ENCODE measurements around the gene IGSF3.
"Not testable (repeated sequence)": the region's sequence is repeated elsewhere in the genome, so short reads cannot be mapped to it uniquely, and the experiment has no call there.

DNA sequence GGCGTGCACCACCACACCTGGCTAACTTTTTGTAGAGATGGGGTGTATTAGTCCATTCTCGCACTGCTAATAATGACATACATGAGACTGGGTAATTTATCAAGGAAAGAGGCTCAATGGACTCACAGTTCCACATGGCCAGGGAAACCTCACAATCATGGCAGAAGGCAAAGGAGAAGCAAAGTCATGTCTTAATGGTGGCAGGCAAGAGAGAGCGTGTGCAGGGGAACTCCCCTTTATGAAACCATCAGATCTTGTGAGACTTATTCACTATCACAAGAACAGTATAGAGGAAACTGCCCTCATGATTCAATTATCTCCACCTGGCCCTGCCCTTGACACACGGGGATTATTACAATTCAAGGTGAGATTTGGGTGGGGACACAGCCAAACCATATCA, 105.1 kb downstream of the IGSF3 start:
- TF ChIP-seq SUZ12 (IDR thresholded peaks at IDR 0.05; ENCODE audit: unreplicated experiment); EZH2 (IDR thresholded peaks at IDR 0.05; ENCODE audit: borderline replicate concordance, control insufficient read depth, low read depth, low read length); NFXL1 (IDR thresholded peaks at IDR 0.05; ENCODE audit: borderline replicate concordance); NR2F1 (conservative IDR thresholded peaks at IDR 0.05); POLR2A (IDR thresholded peaks at IDR 0.05; ENCODE audit: low read depth, low read length); NR2C1 (IDR thresholded peaks at IDR 0.05); MYC (IDR thresholded peaks at IDR 0.05; ENCODE audit: insufficient read depth, insufficient read length, insufficient replicate concordance, low read length, severe bottlenecking); SRF (IDR thresholded peaks at IDR 0.05; ENCODE audit: low read depth in 2 of 2, low read length in 2 of 2); TAF1 (IDR thresholded peaks at IDR 0.05; ENCODE audit: borderline replicate concordance, low read depth, low read length); PML (IDR thresholded peaks at IDR 0.05; ENCODE audit: low read length): not testable (repeated sequence)
- TF ChIP-seq, protein P1, sequence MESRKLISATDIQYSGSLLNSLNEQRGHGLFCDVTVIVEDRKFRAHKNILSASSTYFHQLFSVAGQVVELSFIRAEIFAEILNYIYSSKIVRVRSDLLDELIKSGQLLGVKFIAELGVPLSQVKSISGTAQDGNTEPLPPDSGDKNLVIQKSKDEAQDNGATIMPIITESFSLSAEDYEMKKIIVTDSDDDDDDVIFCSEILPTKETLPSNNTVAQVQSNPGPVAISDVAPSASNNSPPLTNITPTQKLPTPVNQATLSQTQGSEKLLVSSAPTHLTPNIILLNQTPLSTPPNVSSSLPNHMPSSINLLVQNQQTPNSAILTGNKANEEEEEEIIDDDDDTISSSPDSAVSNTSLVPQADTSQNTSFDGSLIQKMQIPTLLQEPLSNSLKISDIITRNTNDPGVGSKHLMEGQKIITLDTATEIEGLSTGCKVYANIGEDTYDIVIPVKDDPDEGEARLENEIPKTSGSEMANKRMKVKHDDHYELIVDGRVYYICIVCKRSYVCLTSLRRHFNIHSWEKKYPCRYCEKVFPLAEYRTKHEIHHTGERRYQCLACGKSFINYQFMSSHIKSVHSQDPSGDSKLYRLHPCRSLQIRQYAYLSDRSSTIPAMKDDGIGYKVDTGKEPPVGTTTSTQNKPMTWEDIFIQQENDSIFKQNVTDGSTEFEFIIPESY (IDR thresholded peaks at IDR 0.05), result not testable (repeated sequence)
- TF ChIP-seq, protein P2, sequence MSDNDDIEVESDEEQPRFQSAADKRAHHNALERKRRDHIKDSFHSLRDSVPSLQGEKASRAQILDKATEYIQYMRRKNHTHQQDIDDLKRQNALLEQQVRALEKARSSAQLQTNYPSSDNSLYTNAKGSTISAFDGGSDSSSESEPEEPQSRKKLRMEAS (IDR thresholded peaks at IDR 0.05; ENCODE audit: low read depth, low read length), result not testable (repeated sequence)
- TF ChIP-seq, protein P3, sequence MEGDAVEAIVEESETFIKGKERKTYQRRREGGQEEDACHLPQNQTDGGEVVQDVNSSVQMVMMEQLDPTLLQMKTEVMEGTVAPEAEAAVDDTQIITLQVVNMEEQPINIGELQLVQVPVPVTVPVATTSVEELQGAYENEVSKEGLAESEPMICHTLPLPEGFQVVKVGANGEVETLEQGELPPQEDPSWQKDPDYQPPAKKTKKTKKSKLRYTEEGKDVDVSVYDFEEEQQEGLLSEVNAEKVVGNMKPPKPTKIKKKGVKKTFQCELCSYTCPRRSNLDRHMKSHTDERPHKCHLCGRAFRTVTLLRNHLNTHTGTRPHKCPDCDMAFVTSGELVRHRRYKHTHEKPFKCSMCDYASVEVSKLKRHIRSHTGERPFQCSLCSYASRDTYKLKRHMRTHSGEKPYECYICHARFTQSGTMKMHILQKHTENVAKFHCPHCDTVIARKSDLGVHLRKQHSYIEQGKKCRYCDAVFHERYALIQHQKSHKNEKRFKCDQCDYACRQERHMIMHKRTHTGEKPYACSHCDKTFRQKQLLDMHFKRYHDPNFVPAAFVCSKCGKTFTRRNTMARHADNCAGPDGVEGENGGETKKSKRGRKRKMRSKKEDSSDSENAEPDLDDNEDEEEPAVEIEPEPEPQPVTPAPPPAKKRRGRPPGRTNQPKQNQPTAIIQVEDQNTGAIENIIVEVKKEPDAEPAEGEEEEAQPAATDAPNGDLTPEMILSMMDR (IDR thresholded peaks at IDR 0.05 in 2 of 3, conservative IDR thresholded peaks at IDR 0.05 in 1 of 3; ENCODE audit: control insufficient read depth in 2 of 3, extremely low read depth in 1 of 3, insufficient read depth in 1 of 3, low read depth in 3 of 3, low read length in 3 of 3), result not testable (repeated sequence)
